Mucosa of descending colon (tissue), 3 donors: ENCODE measurements around the gene TICRR. TPM values are rescaled to one million over a fixed set of nuclear protein-coding genes. Genes with fewer than 3 reads are reported as not detected.

Experiments
- ATAC-seq: fragments of 200-7000 bp; cut with Tn5 transposase; one replicate; pipeline ENCODE4 v1.9.1; 2020; ENCODE audit warnings: mild to moderate bottlenecking, moderate library complexity
- DNase-seq, 3 donors: peaks; one replicate each; pipeline ENCODE4 v3.0.0-alpha.2; 2020
- H3K36me3 ChIP-seq: fragments of 200-600 bp; one replicate; pipeline ENCODE4 v1.8.0; 2021; ENCODE audit warnings: low read depth, mild to moderate bottlenecking
- H3K4me1 ChIP-seq: fragments of 200-600 bp; one replicate; pipeline ENCODE4 v1.8.0; 2021; ENCODE audit warnings: low read depth, mild to moderate bottlenecking
- H3K4me3 ChIP-seq: fragments of 200-600 bp; one replicate; pipeline ENCODE4 v1.8.0; 2021; ENCODE audit warnings: mild to moderate bottlenecking
- H3K9me3 ChIP-seq: fragments of 200-600 bp; one replicate; pipeline ENCODE4 v1.8.0; 2021; ENCODE audit warnings: mild to moderate bottlenecking
- CTCF ChIP-seq: fragments of 200-600 bp; IDR thresholded peaks from one replicate; pipeline ENCODE4 v1.8.0; 2022; ENCODE audit warnings: antibody characterized with exemption, mild to moderate bottlenecking
- intact Hi-C, 2 donors: fragments of 100-400 bp; cut with DNase I in 1 of 2; cut with micrococcal nuclease in 1 of 2; formaldehyde crosslinking; loops; one replicate each; pipeline versions ENCODE4 v1.11.0 to v1.11.1; 2022; cut with DNase I, micrococcal nuclease
- total RNA-seq, 3 donors: library from RNA; stranded (reverse); fragmentation: NEBNext Ultra II Directional in 2 of 3; extraction: Animal tissue kit (Norgen Biotek cat#: 25700) in 2 of 3; gene quantifications; one replicate each; pipeline versions ENCODE4 v1.2.1 to v1.2.4, GENCODE V29; 2021 to 2023
- donor health status: DM: no; HTN: no; CAD: no; lungs with moderate emphysema.
- donor health status: DM: no; HTN: no; CAD: no.
- donor health status: DM: no; HTN: yes; CAD: no.

The TICRR gene
- total RNA-seq, 3 donors from 2014 or later, result 1.0 to 4.4 (median 1.6) TPM

GRCh38 chr15:89657686-89658200, 82.5 kb downstream of the TICRR start:
- H3K4me3 ChIP-seq, result no peak overlapping the region
- TF ChIP-seq CTCF, result no peak
- DNase-seq (no peak), ATAC-seq (no peak)
- no peaks in the 10 kb centered on the region for H3K9me3 ChIP-seq
- intact Hi-C loops, result no loop called here
- H3K36me3 ChIP-seq, result no peaks in the 10 kb centered on the region
- H3K4me1 ChIP-seq, result peaks cover 3% of the 10 kb centered on the region

GRCh38 chr15:89659295-89659694, 84.0 kb downstream of the TICRR start:
- H3K4me3 ChIP-seq, result no peak overlapping the region
- intact Hi-C loops, result no loop called here
- TF ChIP-seq CTCF, result no peak
- no peaks in the 10 kb centered on the region for H3K36me3 ChIP-seq
- H3K4me1 ChIP-seq, result peaks cover 8% of the 10 kb centered on the region
- no peaks in the 10 kb centered on the region for H3K9me3 ChIP-seq
- ATAC-seq (no peak), DNase-seq (no peak)

- Histone ChIP-seq H3K36me3 (no peaks in the 10 kb centered on the region), H3K4me3 (no peak overlapping the region), H3K9me3 (no peaks in the 10 kb centered on the region), H3K4me1 (peaks cover 14% of the 10 kb centered on the region)
- no peak for DNase-seq
- no peak for ATAC-seq
- intact Hi-C loops, result no loop called here
- no peak for TF ChIP-seq CTCF
Measured at GRCh38 chr15:89660556-89660955, 85.3 kb downstream of the TICRR start.

- intact Hi-C loops, result no loop called here
- Histone ChIP-seq H3K4me3 (no peak overlapping the region), H3K36me3 (no peaks in the 10 kb centered on the region), H3K9me3 (no peaks in the 10 kb centered on the region), H3K4me1 (peaks cover 14% of the 10 kb centered on the region)
- DNase-seq (peak; percentile 84 to 85 (median 85)), ATAC-seq (peak; percentile 96)
- TF ChIP-seq CTCF, result no peak
Measured at GRCh38 chr15:89662893-89663626, 87.8 kb downstream of the TICRR start.

GRCh38 chr15:89664441-89665350, 89.4 kb downstream of the TICRR start:
- DNase-seq, result no peak
- no peak for TF ChIP-seq CTCF
- intact Hi-C loops, result no loop called here
- Histone ChIP-seq H3K4me3 (no peak overlapping the region), H3K9me3 (no peaks in the 10 kb centered on the region), H3K36me3 (no peaks in the 10 kb centered on the region), H3K4me1 (peaks cover 14% of the 10 kb centered on the region)
- no peak for ATAC-seq
